ENCODE measurements around the gene ADARB2. TPM values are rescaled to one million over a fixed set of nuclear protein-coding genes. Genes with fewer than 3 reads are reported as not detected.

The ADARB2 gene
- total RNA-seq, 1 donor from 2014 or later: 1.8 TPM

DNA sequence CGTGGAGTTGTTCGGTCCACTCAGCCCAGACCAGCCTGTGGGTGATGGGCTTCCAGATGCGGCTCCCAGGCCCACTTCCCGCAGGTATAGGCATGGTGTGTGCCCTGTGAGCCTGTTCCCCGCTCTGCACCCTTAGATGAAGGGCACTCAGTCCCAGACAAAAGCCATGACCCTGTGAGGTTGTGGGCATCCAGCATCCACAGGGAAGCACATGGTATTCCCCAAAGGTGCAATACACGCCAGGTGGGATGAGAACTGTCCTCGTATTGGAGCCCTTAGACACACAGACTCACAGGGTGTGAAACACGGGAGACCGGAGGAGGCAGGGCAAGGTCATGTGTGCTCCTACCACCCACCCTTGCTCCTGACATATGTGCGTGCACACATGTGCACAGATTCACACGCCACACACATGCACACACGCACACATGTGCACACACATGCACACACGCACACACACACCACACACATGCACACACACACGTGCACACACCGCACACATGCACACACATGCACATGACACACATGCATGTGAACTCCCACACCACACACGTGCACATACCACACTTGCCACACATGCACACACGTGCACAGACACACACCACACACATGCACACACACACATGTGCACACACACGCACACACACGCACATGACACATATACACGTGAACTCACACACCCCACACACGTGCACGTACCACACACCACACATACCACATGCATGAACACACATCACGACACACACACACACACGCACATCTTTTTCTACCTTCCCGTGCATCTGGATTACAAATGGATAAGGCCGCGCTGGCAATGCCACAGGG lies 361.8 kb downstream of the ADARB2 start:
- no peaks in the 10 kb centered on the region for H3K36me3 Mint-ChIP-seq (ENCODE audit: low read depth)
- TF ChIP-seq, protein P1, sequence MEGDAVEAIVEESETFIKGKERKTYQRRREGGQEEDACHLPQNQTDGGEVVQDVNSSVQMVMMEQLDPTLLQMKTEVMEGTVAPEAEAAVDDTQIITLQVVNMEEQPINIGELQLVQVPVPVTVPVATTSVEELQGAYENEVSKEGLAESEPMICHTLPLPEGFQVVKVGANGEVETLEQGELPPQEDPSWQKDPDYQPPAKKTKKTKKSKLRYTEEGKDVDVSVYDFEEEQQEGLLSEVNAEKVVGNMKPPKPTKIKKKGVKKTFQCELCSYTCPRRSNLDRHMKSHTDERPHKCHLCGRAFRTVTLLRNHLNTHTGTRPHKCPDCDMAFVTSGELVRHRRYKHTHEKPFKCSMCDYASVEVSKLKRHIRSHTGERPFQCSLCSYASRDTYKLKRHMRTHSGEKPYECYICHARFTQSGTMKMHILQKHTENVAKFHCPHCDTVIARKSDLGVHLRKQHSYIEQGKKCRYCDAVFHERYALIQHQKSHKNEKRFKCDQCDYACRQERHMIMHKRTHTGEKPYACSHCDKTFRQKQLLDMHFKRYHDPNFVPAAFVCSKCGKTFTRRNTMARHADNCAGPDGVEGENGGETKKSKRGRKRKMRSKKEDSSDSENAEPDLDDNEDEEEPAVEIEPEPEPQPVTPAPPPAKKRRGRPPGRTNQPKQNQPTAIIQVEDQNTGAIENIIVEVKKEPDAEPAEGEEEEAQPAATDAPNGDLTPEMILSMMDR (conservative IDR thresholded peaks at IDR 0.05): no peak
- no peak overlapping the region for H3K27ac Mint-ChIP-seq (ENCODE audit: unreplicated experiment)
- no peak for DNase-seq (ENCODE audit: low read depth, low spot score)
- H3K27me3 Mint-ChIP-seq (ENCODE audit: low read depth): peaks cover 23% of the 10 kb centered on the region
- H3K4me1 Mint-ChIP-seq: peaks cover 8% of the 10 kb centered on the region
- H3K9me3 Mint-ChIP-seq: peaks cover 3% of the 10 kb centered on the region
- H3K4me3 Mint-ChIP-seq: no peak overlapping the region

DNA sequence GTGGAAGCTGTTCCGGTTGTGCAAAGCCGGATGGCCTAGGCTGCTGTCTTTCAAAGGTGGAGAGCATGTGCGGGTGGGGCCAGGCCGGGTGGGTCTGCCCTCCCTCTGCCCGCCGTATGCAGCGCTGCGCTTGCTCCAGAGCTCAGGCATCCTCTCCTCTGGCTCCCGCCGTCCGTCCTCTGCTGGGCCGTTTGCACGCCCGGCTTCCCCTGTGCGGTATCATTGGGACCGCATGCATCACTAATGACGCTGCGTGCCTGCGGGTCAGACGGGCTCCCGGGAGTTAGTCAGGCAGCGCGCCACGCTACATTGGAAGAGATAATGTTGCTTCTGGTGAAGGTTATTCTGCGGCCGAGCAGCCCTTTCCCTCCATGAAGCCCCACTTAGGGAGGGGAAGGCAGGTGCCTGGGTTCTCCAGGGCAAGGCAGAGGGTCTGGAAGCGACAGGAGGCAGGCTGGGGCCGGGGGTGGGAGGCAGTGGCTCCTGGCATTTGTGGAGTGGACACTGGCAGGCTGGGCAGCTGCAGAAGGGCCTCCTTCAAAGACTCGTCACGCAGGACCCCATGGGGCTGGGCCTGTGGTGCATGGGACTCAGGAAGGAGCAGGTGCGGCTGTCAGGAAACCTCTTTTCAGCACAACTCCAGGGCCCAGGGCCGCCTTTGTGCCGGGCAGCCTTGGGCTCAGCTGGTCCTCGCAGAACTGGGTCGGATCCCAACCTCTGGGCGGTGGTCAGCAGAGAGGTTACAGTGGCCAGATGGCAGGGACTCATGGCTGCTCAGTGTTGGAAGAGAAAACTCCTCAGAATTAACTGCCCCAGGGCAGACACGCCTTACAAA lies 362.6 kb downstream of the ADARB2 start:
- TF ChIP-seq, protein P1 (conservative IDR thresholded peaks at IDR 0.05): no peak
- peaks cover 3% of the 10 kb centered on the region for H3K9me3 Mint-ChIP-seq
- no peaks in the 10 kb centered on the region for H3K36me3 Mint-ChIP-seq (ENCODE audit: low read depth)
- DNase-seq (ENCODE audit: low read depth, low spot score): no peak
- peaks cover 15% of the 10 kb centered on the region for H3K27me3 Mint-ChIP-seq (ENCODE audit: low read depth)
- H3K4me3 Mint-ChIP-seq: no peak overlapping the region
- no peak overlapping the region for H3K27ac Mint-ChIP-seq (ENCODE audit: unreplicated experiment)
- H3K4me1 Mint-ChIP-seq: peaks cover 8% of the 10 kb centered on the region

DNA sequence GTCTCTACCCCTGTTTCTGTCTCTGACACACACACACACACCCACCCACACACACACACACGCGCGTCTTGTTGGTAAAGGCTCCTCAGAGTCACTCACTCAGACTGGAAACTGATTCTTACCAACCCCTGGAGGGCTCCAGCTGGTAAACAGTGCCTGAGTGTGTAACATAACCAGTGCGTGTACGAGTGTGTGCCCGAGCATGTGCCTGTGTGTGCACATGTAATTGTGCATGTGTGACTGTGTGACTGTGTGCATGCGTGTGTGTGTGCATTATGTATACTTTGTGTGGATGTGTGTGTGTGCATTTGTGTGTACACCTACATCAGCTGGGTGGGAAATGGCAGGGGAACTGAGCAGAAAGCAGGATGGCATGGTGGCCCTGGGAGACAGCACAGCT lies 364.0 kb downstream of the ADARB2 start:
- Mint-ChIP-seq H3K27ac (ENCODE audit: unreplicated experiment) (no peak overlapping the region), H3K9me3 (peaks cover 3% of the 10 kb centered on the region), H3K27me3 (ENCODE audit: low read depth) (peaks cover under 1% of the 10 kb centered on the region), H3K4me1 (peaks cover 15% of the 10 kb centered on the region), H3K4me3 (no peak overlapping the region), H3K36me3 (ENCODE audit: low read depth) (no peaks in the 10 kb centered on the region)
- DNase-seq (ENCODE audit: low read depth, low spot score): no peak
- TF ChIP-seq, protein P1 (conservative IDR thresholded peaks at IDR 0.05): no peak

DNA sequence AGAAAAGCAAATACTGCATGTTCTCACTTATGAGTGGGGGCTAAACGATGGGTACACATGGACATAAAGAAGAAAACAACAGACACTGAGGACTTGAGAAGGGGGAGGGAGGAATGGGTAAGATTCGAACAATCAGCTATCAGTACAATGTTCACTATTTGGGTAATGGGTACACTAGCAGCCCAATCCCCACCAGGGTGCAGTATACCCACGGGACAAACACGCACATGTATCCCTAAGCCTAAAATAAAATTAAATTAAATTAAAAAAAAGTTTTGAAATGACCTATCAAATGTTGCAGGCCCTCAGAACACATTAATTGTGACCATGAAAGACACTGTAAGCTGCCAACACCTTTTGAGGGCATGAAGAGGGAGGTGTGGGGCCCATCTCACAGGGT lies 365.1 kb downstream of the ADARB2 start:
- DNase-seq (ENCODE audit: low read depth, low spot score): no peak
- no peak overlapping the region for H3K4me3 Mint-ChIP-seq
- H3K27ac Mint-ChIP-seq (ENCODE audit: unreplicated experiment): no peak overlapping the region
- no peaks in the 10 kb centered on the region for H3K36me3 Mint-ChIP-seq (ENCODE audit: low read depth)
- H3K27me3 Mint-ChIP-seq (ENCODE audit: low read depth): no peaks in the 10 kb centered on the region
- peaks cover 3% of the 10 kb centered on the region for H3K9me3 Mint-ChIP-seq
- TF ChIP-seq, protein P1 (conservative IDR thresholded peaks at IDR 0.05): peak; percentile 37
- peaks cover 9% of the 10 kb centered on the region for H3K4me1 Mint-ChIP-seq

DNA sequence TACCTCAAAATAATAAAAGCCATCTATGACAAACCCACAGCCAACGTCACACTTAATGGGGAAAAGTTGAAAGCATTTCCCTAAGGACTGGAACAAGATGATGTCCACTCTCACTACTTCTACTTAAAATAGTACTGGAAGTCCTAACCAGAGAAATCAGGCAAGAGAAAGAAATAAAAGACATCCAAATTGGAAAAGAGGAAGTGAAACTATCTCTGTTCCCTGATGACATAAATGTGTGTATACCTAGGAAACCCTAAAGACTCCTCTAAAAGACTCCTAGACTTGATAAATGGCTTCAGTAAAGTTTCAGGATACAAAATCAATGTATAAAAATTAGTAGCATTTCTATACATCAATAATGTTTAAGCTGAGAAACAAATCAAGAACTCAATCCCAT lies 367.0 kb downstream of the ADARB2 start:
- Mint-ChIP-seq H3K4me3 (no peak overlapping the region), H3K27ac (ENCODE audit: unreplicated experiment) (no peak overlapping the region), H3K9me3 (no peaks in the 10 kb centered on the region), H3K36me3 (ENCODE audit: low read depth) (no peaks in the 10 kb centered on the region), H3K4me1 (peaks cover 8% of the 10 kb centered on the region), H3K27me3 (ENCODE audit: low read depth) (no peaks in the 10 kb centered on the region)
- TF ChIP-seq, protein P1 (conservative IDR thresholded peaks at IDR 0.05): no peak
- no peak for DNase-seq (ENCODE audit: low read depth, low spot score)
